Keratinocyte (primary cell): Measurements from ENCODE around the gene OR8D4.

ENCODE experiments used
- CTCF ChIP-seq, 3 experiments: IDR thresholded peaks in 1 of 3; conservative IDR thresholded peaks in 1 of 3; optimal IDR thresholded peaks in 1 of 3; 2 replicates in 2 of 3; 3 replicates in 1 of 3; pipeline versions ENCODE3 to v1.5.1; 2011; ENCODE audit warnings: low read length in 3 of 3, mild to moderate bottlenecking in 3 of 3, moderate library complexity in 2 of 3, control low read depth in 1 of 3, inconsistent platforms in 1 of 3; ENCODE audit not compliant: insufficient read depth in 2 of 3; ENCODE audit errors: extremely low read depth in 1 of 3
- EZH2 ChIP-seq: IDR thresholded peaks from one replicate; pipeline ENCODE4 v1.6.1; 2012; ENCODE audit warnings: inconsistent platforms, mild to moderate bottlenecking, low read length, moderate library complexity

GRCh38 chr11:123920943-123921342 is 19.0 kb downstream of the OR8D4 start:
- TF ChIP-seq CTCF (optimal IDR thresholded peaks at IDR 0.05 in 1 of 3, IDR thresholded peaks at IDR 0.05 in 1 of 3, conservative IDR thresholded peaks at IDR 0.05 in 1 of 3; ENCODE audit: extremely low read depth in 1 of 3, insufficient read depth in 2 of 3, low read length in 3 of 3) = no peak
- no peak for TF ChIP-seq EZH2
